NCI-H1092 (cell line): ENCODE measurements around the gene ANKIB1.
A peak's percentile ranks its signal among the peaks of the same experiment; 100 is the strongest.
"Not testable (repeated sequence)": the region's sequence is repeated elsewhere in the genome, so short reads cannot be mapped to it uniquely, and the experiment has no call there.

Experiments used
- DNase-seq: peaks from one replicate; lab custom pipeline; 2025; lab: John Stamatoyannopoulos, UW

ANKIB1 gene, protein sequence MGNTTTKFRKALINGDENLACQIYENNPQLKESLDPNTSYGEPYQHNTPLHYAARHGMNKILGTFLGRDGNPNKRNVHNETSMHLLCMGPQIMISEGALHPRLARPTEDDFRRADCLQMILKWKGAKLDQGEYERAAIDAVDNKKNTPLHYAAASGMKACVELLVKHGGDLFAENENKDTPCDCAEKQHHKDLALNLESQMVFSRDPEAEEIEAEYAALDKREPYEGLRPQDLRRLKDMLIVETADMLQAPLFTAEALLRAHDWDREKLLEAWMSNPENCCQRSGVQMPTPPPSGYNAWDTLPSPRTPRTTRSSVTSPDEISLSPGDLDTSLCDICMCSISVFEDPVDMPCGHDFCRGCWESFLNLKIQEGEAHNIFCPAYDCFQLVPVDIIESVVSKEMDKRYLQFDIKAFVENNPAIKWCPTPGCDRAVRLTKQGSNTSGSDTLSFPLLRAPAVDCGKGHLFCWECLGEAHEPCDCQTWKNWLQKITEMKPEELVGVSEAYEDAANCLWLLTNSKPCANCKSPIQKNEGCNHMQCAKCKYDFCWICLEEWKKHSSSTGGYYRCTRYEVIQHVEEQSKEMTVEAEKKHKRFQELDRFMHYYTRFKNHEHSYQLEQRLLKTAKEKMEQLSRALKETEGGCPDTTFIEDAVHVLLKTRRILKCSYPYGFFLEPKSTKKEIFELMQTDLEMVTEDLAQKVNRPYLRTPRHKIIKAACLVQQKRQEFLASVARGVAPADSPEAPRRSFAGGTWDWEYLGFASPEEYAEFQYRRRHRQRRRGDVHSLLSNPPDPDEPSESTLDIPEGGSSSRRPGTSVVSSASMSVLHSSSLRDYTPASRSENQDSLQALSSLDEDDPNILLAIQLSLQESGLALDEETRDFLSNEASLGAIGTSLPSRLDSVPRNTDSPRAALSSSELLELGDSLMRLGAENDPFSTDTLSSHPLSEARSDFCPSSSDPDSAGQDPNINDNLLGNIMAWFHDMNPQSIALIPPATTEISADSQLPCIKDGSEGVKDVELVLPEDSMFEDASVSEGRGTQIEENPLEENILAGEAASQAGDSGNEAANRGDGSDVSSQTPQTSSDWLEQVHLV

DNA sequence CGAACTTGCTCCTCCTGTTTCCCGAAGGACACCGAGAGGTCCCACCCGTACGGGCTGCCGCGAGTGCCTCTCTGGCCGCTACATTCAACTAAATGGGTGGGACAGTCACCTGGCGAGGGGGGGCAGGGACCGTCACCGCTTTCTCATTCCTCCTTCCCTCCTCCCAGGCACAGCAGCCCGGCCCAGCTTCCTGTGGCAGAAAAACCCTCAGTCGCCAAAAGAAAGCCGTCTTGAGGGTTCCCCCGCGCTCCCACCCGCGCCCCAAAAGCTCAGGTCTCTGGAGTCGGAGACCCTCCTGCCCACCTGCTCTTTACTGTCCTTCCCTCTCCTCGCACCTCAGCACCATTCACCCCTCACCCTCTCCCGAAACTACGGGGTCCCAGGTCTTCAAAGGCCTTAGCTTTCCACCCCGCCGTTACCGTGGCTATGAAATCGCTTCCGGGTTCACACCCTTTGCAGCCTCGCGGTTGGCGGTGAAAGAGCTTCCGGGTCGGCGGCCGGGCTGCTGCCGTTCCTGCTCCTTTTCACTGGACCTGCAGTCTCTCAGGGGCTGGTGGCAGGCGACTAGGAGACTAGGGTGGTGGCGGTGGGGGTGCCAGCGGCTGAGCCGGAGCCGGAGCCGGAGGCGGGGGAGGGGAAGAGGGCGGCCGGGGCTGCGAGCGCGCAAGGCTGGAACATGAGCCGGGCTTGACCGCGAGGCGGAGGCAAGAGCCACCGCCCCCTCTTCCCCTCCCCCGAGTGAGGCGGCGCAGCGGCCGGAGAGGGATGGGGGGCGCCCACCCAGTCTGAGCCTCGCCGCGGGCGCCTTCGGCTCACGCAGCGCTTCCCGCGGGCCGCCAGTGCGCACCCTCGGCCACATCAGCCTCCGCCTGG, at the start of gene ANKIB1, which contains the start of gene KRIT1:
Gene ANKIB1 (plus strand): TSS at position 488 of the 873 bp plus-strand sequence. CDS start 49,005 bp downstream, outside the sequence.
Gene KRIT1 (minus strand): TSS at position 428 of the 873 bp plus-strand sequence. CDS start 3,779 bp downstream, outside the sequence.
- DNase-seq: peak; percentile 89

DNA sequence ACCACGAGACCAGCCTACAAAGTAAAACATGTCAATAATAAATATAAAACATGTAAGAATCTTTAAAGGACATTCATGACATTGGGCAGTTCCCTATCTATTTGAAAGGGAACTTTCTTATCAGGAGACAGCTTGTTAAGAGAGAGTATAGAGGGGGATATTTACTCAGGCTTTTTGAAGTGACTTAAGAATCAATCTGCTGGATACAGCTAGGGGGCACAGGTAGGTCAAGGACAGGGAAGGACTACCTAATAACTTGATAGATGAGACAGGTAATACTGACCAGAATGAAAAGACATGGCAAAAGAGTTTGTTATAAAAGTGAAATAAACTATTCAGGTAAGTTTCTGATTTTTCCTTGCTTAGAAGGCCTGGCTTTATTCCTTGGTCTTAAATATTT, 45.0 kb upstream of the ANKIB1 start:
- DNase-seq: no peak

DNA sequence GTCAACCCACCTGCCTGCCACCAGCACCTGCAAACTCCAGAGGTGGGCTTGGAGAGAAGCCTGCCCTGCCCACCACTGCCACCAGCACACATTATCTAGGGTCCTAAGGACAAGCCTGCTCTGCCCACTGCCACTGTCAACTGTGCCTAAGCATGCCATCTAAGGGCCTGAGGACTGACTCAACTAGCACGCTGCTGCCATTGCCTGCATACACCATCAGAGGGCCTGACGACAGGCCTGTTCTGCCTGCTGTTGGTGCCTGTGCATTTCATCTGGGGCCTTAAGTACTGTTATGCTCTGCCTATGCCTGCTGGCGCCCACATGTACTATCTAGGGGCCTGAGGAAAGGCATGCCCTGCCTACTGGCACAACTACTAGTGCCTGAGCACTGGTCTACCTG, 39.8 kb upstream of the ANKIB1 start:
- DNase-seq: no peak

DNA sequence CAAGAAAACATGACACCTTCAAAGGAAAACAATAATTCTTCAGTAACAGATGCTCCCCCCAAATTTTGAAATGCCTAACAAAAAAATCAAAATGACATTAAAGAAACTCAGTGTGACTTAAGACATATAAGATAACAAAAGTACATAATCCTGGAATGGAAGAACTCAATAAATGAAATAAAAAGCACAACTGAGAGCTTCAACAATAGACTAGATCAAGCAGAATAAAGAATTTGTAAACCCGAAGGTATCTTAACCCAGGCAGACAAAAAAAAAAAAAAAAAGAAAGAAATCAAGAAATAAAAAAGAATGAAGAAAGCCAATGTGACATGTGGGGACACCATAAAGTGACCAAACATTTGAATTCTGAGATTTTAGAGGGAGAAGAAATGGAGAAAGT, 39.1 kb upstream of the ANKIB1 start:
- no peak for DNase-seq

DNA sequence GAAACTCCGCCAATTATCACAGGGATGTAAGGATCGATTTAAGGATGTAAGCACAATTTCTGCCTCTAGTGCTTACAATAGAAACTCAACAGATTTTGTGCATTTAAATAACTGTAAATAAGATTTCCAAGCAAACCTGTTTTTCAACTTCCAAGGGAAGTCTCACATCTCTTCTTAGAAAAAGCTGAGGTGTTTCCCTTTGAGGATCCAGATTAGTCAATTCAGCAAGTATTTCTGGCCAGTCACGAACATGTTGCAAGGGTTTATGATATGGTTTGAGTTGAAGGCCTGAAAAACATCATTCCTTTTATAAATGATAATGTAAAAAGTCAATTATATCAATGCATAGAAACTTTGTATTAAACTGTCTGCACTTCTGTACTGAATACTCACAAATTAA, 24.0 kb upstream of the ANKIB1 start:
- DNase-seq: no peak

DNA sequence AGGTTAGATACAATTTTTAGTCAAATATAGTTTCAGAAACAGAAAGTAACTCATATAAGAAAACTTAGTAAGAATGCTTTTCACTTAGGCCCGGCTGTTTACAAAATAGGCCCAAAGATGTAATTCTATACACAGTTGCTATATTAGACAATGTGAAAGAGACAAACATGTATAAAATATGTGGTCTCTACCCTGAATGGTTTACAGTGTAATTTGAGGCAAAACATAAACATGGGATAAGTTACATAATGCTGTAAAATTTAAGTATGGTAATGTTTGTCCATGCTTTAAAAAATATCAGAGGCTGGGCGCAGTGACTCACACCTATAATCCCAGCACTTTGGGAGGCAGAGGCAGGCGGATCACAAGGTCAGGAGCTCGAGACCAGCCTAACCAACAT, 18.8 kb upstream of the ANKIB1 start:
- DNase-seq: no peak

DNA sequence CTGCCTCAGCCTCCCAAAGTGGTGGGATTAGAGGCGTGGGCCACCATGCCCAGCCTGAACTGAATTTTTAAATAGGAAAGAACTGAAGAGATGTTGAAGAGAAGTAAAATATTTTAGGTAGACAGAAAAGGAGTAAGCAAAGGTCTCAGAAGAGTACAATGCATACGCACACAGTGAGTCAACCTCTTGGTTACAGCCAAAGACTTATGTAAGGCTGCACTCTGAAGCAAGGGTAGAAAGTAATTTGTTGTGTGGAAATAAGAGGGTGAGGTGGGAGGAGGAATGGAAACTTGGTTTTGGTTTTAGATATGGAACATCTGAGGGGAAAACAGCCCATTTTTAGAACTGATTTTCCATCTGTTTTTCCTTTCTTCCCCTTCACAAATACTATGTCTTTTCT, 17.7 kb upstream of the ANKIB1 start:
- no peak for DNase-seq

DNA sequence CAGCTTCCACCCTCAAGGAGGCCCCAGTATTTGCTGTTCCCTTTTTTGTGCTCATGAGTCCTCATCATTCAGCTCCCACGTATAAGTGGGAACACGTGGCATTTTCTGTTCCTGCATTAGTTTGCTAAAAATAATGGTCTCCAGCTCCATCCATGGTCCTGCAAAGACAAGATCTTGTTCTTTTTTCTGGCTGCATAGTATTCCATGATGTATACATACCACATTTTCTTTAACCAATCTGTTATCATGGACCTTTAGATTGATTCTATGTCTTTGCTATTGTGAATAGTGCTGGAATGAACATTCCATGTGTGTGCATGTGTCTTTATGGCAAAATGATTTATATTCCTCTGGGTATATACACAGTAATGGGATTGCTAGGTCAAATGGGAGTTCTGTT, 17.0 kb upstream of the ANKIB1 start:
- no peak for DNase-seq

DNA sequence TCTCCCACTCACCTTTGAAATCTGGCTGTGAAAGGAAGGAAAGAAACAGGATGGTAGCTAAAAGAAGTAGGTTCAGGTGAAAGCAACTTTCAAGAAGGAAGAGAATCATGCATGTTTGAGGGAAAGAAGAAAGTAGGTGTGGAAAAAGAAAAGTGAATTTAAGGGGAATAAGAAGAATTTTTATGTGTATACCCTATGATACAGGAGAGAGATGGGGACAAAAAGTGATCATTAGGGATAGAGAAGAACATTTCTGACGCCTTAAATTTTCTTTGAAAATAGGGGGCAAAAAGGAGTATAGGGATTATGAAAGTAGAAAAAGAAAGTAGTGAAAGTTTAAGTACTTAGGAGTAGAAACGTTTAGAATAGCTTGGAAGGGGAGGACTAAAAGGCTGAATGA, 15.2 kb upstream of the ANKIB1 start:
- no peak for DNase-seq

DNA sequence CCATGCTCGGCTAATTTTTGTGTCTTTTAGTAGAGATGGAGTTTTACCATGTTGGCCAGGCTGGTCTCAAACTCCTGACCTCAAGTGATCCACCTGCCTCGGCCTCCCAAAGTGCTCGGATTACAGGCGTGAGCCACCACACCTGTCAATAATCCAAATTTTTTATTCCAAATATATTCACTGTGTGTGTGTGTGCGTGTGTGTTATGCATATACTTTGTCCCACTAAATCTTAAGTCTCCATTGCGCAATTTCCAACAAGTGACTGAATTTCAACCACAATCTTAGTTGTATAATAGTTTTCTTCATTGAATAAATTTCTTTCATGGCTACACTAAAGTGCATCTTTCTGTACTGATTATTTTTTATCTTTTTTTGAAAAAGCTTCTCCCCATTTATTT, 2.8 kb upstream of the ANKIB1 start:
- no peak for DNase-seq

DNA sequence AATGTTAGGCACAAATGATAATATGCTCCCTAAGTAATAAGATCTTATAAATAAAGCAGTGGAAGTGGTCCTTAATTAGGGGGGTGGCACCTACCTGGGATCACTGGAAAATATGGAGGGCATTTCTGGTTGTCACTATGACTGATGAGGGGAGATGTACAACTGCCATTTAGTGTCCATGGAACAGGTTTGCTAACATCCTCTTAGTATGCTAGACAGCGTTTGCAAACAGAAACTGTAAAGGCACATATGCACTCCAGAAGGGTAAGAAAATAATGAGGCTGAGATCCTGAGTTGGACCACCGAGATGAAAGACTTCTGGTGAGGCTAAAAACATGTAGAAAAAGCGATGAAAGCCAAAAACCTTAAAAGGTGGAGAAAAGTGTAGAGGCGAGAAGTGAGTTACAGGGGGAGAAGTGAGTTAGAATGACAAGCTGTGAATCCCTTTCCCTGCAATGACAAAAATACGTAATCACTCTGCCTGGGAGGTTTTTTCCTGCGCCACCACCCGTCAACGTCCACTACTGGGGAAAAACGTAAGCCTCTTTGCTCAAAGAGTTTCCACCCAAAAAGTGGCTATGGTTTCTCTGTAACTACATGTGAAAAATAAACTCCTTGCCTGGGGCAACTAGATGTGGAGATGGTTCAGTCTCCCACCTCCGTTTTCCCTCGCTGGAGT, 827 bp upstream of the ANKIB1 start:
- no peak for DNase-seq

DNA sequence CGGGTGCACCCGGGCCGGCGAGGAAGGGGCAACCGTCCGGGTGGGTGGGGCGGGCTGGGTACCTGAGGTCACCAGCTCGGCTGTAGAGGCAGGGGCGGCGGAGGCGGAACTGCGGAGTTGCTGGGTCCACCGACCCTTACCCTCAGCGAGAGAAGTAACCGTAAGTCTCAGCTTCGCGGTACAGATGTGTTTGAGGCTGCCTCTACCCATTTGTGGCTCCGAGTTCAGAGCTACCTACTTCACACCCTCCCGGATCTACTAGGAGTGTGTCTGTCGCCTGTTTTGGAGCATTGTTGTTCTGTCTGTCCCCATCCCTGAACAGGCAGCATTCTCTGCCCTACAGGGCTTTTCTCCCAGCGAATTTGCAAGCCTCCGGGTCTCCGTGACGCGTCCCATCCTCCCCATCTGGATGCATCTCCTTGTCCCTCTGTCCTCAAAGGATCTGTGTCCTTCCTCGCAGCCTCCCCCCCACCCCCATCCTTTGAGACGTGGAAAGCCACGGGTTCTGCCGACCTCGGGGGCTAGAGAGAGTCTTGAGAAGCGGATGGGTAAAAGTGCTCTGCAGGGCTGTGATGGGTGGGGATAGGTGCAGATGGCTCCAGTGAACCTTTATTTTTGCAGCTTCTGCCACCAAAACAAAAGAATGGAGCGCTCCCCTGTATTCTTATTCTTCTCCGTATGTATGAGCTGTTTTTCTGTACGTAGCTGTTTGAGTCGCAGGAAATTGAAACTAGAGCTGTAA, 757 bp downstream of the ANKIB1 start:
- peak; percentile 8 for DNase-seq

DNA sequence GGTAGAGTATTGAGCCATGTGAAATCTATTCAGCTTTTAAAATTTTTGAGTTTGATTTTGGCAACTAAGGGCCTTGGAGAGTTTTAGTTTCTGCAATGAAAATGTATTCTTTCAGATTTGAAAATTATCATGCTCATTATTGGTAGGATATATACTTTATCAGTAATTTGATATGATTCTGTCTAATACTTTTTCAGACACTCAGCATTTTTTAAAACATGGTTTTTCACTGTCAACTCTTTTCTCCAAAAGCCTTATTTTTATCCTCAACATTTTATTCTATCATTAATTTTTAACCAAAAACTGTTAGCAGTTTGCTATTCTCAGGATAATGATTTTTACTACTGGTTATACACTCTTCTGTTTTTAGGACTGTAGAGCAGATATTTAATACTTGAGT, 4.8 kb downstream of the ANKIB1 start:
- DNase-seq: no peak

DNA sequence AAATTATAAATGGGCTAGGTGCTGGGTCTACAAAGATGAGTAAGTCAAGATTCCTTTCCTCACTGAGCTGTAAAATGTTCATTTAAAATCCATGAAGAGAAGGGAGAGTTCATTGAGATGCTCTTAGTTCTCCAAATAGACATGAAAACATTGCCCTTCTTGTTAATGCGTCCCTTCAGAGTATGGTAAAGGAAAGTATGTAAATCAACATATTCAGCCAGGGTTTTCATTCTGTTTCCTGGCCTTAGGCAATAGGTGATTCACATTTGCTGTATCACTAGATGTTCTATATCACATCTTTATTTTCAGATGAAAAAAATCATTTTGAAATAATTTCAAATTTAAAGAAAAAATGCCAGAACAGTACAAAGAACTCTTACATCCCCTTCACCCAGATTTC, 5.4 kb downstream of the ANKIB1 start:
- no peak for DNase-seq

DNA sequence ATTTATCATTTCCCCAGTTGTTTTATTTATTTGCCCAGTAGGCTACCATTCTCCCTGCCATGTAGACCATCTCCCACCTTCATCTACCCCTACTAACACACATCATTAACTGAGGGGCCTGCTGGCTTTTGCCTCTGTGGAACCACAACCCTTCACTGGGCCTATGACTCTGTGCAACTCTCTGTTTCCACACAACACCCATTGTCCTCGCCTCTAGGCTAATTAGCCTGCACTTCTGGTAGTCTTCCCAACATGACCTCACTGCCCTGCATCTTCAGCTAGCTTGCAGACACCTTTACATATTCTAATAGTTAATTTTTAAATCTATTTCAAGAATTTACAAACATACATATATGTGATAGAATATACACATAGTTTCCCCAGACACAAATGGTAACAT, 7.5 kb downstream of the ANKIB1 start:
- no peak for DNase-seq

DNA sequence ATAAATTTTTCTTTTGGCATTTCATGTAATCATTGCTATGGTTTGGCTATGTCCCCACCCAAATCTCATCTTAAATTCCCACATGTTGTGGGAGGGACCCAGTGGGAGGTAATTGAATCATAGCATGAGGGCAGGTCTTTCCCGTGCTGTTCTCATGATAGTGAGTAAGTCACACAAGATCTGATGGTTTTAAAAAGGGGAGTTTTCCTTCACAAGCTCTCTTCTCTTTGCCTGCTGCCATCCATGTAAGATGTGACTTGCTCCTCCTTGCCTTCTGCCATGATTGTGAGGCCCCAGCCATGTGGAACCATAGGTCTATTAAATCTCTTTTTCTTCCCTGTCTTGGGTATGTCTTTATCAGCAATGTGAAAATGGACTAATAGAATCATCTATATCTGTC, 9.0 kb downstream of the ANKIB1 start:
- DNase-seq: not testable (repeated sequence)

DNA sequence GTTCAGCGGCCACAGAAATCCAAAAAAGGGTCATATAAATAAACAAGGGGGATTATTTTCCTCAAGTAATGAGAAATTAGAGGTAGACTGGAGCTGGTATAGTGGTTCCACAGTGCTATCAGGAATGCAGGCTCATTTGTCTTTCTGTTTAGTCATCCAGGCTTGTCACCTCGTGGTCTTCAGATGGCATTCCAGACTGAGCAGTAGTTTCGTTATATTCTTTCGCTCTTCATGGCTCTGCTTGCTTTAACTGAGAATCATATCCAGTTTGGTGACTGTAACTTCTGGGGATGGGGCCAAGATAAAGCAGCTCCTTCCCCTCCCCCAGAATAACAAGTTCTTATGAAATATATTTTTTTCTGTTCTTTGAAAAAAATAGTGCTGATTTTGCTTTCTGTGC, 9.5 kb downstream of the ANKIB1 start:
- no peak for DNase-seq

DNA sequence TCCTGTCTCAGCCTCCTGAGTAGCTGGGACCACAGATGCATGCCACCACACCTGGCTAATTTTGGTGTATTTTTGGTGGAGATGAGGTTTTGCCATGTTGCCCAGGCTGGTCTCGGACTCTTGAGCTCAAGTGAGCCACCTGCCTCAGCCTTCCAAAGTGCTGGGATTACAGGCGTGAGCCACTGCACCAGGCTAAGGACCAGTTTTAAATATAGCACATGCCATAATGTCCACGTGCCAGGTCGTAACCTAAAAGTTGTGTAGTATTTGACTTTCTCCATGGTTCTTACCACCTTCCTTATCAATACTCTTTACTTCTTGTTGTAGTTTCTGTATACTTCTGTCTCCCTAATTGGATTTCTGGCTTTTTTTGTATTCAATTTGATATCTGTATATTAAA, 13.3 kb downstream of the ANKIB1 start:
- DNase-seq: no peak

DNA sequence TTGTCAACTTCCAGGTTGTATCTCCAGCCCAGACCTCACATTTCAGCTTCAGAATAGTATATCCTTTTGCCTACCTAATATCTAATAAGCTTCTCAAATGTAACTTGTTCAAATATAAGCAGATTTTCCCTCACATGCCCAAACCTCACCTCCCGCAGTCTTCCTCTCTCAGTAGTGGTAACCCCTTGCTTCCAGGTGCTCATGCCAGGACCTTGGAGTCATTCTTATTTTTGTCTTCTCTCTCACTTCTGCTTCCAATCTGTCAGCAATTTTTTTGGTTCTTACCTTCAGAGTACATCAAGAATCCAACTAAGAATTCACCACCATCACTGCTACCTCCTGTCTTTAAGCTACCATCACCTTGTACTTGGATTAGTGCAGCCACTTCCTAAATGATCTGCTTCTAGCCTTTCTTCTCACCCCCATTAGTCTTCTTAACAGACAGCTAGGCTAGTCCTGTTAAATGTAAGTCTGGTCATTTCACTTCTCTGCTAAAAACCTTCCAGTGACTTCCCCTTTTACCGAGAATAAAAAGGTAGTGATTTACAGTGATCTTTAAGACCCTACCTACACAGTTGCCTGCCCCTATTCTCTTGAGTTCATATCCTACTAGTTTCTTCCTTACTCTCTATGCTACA, 14.0 kb downstream of the ANKIB1 start:
- no peak for DNase-seq

DNA sequence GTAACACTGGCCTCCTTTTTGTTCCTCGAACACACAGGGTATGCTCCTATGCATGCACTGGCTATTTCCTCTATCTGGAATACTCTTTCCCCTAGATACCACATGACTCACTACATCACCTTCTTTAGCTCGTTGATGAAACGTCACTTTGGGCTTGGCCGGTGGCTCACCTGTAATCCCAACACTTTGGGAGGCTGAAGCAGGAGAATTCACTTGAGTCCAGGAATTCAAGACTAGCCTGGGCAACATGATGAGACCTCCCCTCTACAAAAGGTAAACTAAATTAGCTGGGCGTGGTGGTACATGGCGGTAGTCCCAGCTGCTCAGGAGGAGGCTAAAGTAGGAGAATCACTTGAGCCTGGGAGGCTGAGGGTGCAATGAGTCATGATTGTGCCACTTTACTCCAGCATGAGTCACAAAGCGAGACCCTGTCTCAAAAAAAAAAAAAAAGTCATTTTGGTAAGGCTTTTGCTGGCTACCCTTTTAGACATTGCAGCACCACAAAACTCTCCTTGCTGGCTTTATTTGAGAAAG, 14.5 kb downstream of the ANKIB1 start:
- no peak for DNase-seq
